Astrocyte (in vitro differentiated cells and primary cell): ENCODE data around the gene CHRNB2.

Experiments used
- CTCF ChIP-seq: IDR thresholded peaks from 2 replicates; pipeline ENCODE4 v1.5.1; 2011; ENCODE audit warnings: low read depth, mild to moderate bottlenecking, inconsistent platforms, low read length, moderate library complexity; ENCODE audit not compliant: insufficient read depth
- EZH2 ChIP-seq: IDR thresholded peaks from 2 replicates; pipeline ENCODE4 v1.6.1; 2012; ENCODE audit warnings: mild to moderate bottlenecking, low read length, inconsistent platforms; ENCODE audit not compliant: insufficient read depth

- TF ChIP-seq CTCF (no peak), EZH2 (no peak)
Observed at GRCh38 chr1:154620751-154621150, 53.2 kb downstream of the CHRNB2 start.
